ENCODE data around the gene PAN3.

DNA sequence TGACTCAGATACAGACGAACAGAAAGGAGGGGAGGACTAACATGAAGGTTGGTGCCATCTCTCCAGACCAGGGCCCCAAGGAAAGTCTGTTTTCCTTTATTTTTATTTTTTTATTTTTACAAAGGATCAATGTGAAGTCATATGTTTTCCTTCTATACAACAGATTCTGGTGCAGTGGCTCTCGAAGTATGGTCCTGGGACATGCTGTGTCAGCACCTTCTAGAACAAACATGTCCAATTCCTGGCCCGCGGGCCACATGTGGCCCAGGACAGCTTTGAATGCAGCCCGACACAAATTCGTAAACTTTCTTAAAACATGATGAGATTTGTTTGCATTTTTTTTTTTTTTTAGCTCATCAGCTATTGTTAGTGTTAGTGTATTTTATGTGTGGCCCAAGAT is 181.9 kb downstream of the PAN3 start:
- TF ChIP-seq, protein P1, sequence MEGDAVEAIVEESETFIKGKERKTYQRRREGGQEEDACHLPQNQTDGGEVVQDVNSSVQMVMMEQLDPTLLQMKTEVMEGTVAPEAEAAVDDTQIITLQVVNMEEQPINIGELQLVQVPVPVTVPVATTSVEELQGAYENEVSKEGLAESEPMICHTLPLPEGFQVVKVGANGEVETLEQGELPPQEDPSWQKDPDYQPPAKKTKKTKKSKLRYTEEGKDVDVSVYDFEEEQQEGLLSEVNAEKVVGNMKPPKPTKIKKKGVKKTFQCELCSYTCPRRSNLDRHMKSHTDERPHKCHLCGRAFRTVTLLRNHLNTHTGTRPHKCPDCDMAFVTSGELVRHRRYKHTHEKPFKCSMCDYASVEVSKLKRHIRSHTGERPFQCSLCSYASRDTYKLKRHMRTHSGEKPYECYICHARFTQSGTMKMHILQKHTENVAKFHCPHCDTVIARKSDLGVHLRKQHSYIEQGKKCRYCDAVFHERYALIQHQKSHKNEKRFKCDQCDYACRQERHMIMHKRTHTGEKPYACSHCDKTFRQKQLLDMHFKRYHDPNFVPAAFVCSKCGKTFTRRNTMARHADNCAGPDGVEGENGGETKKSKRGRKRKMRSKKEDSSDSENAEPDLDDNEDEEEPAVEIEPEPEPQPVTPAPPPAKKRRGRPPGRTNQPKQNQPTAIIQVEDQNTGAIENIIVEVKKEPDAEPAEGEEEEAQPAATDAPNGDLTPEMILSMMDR (IDR thresholded peaks at IDR 0.05), result no peak
- TF ChIP-seq EZH2 (IDR thresholded peaks at IDR 0.05), result no peak
- TF ChIP-seq EZH2phosphoT487 (IDR thresholded peaks at IDR 0.05), result no peak

All from neural progenitor cell (in vitro differentiated cells).